Skeletal muscle tissue (tissue), 4 donors: ENCODE data around the gene OPN1LW. TPM values are rescaled to one million over a fixed set of nuclear protein-coding genes. Genes with fewer than 3 reads are reported as not detected.
"Not testable (repeated sequence)": the region's sequence is repeated elsewhere in the genome, so short reads cannot be mapped to it uniquely, and the experiment has no call there.

Experiments used
- H3K27ac ChIP-seq: one replicate; pipeline ENCODE4 v1.7.0; 2013; ENCODE audit warnings: mild to moderate bottlenecking, low read depth, low read length, inconsistent platforms
- H3K27me3 ChIP-seq, 3 donors: one replicate each; pipeline ENCODE4 v1.7.0; 2013; ENCODE audit warnings: low read length in 3 of 3; ENCODE audit not compliant: control insufficient read depth in 3 of 3, insufficient read depth in 3 of 3
- H3K36me3 ChIP-seq, 3 donors: one replicate each; pipeline ENCODE4 v1.7.0; 2013; ENCODE audit warnings: low read length in 3 of 3; ENCODE audit not compliant: control insufficient read depth in 3 of 3, insufficient read depth in 3 of 3
- H3K4me1 ChIP-seq, 3 donors: one replicate each; pipeline ENCODE4 v1.7.0; 2013; ENCODE audit warnings: low read length in 3 of 3, mild to moderate bottlenecking in 3 of 3; ENCODE audit not compliant: control insufficient read depth in 3 of 3, insufficient read depth in 3 of 3
- H3K4me3 ChIP-seq, 3 donors: one replicate each; pipeline ENCODE4 v1.7.0; 2013; ENCODE audit warnings: low read length in 3 of 3
- H3K9ac ChIP-seq, 3 donors: one replicate each; pipeline ENCODE4 v1.7.0; 2013; ENCODE audit warnings: low read length in 3 of 3, mild to moderate bottlenecking in 3 of 3, moderate library complexity in 2 of 3, low read depth in 1 of 3
- H3K9me3 ChIP-seq, 3 donors: one replicate each; pipeline ENCODE4 v1.7.0; 2013; ENCODE audit warnings: low read length in 3 of 3; ENCODE audit not compliant: control insufficient read depth in 3 of 3
- total RNA-seq: library from RNA; depleted of rRNA; stranded (reverse); fragments of >200 nt; gene quantifications from one replicate; pipeline ENCODE4 v1.2.3, GENCODE V29; 2014
- donor health status: Osteomylitis.

Gene OPN1LW
- total RNA-seq: not detected

DNA sequence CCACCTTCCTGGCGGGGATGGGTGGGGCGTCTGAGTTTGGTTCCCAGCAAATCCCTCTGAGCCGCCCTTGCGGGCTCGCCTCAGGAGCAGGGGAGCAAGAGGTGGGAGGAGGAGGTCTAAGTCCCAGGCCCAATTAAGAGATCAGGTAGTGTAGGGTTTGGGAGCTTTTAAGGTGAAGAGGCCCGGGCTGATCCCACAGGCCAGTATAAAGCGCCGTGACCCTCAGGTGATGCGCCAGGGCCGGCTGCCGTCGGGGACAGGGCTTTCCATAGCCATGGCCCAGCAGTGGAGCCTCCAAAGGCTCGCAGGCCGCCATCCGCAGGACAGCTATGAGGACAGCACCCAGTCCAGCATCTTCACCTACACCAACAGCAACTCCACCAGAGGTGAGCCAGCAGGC, at the start of gene OPN1LW:
Gene OPN1LW, plus strand, starts transcription at position 234 of the 400 bp plus-strand sequence. Its CDS starts 41 bp downstream, at position 275.
- H3K4me1 ChIP-seq, H3K4me3 ChIP-seq, H3K36me3 ChIP-seq, H3K27me3 ChIP-seq, H3K9me3 ChIP-seq, H3K27ac ChIP-seq, H3K9ac ChIP-seq: not testable (repeated sequence)

DNA sequence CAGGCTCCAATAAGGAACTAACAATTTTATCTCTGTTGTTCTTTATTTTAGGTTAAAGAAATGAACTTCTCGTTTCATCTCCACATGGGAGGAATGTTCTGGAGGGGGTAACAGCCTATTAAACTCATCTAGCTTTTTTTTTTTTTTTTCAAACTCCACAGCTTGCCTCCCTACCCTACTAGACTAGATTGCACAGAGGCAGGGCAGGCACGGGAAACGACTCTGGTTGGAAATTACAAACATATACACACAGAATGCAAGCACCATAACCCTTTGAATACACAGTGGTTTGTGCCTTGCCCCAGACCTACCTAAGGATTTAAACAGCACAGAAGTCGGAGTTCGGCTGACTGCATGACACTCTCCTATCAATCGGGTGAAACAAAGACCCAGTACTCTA, 49.2 kb upstream of the OPN1LW start:
- Histone ChIP-seq H3K36me3 (peaks cover 0 to 3% (median 3%) of the 10 kb centered on the region in 3 donors), H3K4me1 (peaks cover 34 to 47% (median 35%) of the 10 kb centered on the region in 3 donors), H3K27me3 (no peaks in the 10 kb centered on the region), H3K4me3 (peak overlapping the region in 1 of 3 donors; percentile 41), H3K9ac (peak overlapping the region in 1 of 3 donors; percentile 59), H3K9me3 (no peaks in the 10 kb centered on the region), H3K27ac (no peak overlapping the region)

DNA sequence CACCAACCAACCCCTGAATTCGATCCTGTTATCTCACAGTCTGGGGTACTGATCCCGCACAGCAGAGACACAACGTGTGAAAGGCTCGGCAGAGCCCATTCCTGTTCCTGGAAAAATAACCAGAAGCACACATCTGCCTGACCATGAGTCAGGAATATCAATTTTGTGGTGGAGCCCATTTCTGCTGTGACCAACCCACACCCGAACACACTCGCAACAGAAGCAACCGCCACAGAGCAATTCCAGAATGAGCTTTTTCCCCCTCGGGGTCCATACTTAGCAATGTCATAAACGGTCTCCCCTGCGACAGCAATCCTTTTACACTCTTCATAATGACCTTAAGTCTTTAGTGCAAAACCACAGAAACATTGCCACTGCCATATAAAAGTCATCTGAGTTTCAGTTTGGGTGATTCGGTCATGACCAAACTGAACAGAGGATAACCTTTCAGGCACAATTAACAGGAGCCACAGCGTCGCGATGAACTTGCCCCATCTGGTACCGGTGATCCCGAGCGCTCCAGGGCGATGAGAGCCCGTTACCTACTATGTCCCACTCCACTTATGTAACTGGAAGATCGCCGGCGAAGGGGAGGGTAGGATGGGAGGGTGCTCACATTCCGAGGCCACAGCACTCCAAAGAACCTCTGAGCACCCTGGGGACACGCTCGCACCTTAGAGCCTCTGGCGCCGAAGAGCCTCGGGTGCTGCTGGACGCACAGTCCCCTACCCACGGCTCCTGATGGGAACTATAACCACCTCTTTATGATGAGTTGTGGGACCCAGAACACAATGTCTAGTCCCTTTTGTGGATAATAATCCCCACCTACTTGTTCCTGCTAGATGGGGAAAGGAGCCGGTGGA, 47.7 kb upstream of the OPN1LW start:
- Histone ChIP-seq H3K27me3 (no peaks in the 10 kb centered on the region), H3K9ac (peak overlapping the region; percentile 79 to 87 (median 86)), H3K36me3 (peaks cover 0 to 3% (median under 1%) of the 10 kb centered on the region in 3 donors), H3K27ac (peak overlapping the region; percentile 91), H3K9me3 (no peaks in the 10 kb centered on the region), H3K4me1 (peaks cover 28 to 42% (median 35%) of the 10 kb centered on the region in 3 donors), H3K4me3 (peak overlapping the region; percentile 85 to 87 (median 86))

DNA sequence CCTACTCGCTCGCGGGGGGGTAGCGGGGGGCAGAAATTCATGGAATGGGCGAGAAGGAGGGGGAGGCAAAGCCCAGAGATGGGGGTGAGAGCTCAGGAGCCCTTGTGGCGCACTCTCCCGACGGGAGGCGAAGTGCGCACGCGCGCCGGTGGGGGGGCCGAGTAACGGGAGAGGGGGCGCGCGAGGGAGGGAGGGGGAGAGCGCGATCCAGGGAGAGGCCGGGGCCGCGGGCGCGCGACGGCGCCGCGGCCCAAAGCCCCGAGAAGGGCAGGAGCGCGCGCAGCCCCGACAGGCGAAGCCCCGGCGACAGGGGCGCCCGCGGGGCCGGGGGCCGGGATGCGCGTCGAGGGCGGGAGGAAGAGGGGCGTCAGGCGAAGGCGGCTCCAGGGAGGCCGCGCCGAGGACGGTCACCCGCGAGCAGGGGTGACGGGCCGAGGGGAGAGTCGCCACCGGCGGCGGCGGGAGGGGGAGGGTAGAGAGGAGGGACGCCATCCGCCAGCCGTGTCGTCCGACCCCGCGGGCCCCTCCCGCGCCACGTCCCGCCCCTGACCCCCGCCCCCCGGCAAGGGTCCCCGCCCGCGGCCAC, 46.9 kb upstream of the OPN1LW start:
- H3K27ac ChIP-seq: peak overlapping the region; percentile 91

DNA sequence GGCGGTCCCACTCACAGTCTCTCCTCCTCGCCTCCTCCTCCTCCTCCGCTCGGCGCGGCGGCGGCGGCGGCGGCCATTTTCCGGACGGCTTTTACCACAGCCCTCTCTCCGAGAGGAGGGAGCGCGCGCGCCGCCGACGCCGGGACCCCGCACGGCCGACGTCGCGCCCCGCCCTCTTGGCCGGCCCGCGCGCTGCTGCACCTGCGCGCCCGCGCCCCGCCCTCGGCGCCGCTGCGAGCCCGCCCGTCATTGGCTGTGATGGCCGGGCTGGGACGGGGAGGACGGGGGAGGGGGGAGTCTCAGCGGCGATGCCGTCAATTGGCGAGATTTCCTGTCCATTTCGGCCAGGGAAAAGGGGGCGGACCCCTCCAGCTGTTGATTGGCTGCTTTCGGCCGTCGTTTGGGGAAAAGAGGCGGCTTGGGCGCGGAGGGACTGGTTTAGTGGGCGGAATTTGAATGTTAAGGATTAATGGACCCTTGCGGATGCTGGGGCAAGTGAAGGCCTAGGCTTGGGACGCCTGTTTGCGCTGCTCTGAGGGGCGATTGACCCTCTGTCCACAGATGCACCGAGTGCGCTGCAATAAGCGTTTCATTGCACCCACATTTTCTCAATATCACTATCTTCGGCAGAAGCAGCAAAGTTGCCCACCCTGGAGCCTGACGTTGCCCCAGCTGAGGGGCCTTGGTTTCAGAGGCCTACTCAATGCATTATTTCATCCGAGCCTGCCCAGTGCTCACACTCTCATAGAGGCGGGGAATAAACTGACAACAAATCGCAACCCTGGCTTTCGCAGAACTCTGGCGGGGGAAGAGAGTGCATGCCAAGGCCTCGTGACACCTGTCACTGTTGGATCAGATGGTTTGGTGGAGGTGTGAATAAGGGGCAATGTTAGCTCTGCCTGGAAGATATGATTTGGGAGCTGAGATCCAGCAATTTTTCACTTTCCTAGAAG, 46.2 kb upstream of the OPN1LW start, which contains the start of gene MECP2:
Gene MECP2, minus strand, starts transcription at position 129 of the 953 bp plus-strand sequence.
- Histone ChIP-seq H3K4me3 (peak within 1 kb of the TSS; percentile 85 to 87 (median 86)), H3K4me1 (peaks cover 25 to 31% (median 29%) of the 10 kb centered on the region in 3 donors), H3K27ac (peak within 1 kb of the TSS; percentile 91), H3K9ac (peak within 1 kb of the TSS; percentile 79 to 87 (median 86)), H3K36me3 (no peaks in the 10 kb centered on the region), H3K27me3 (no peaks in the 10 kb centered on the region), H3K9me3 (no peaks in the 10 kb centered on the region)

More for the DNA sequence above, 46.9 kb upstream of the OPN1LW start:
- no peaks in the 10 kb centered on the region for H3K36me3 ChIP-seq
- peaks cover 25 to 37% (median 31%) of the 10 kb centered on the region in 3 donors for H3K4me1 ChIP-seq
- H3K4me3 ChIP-seq: peak overlapping the region; percentile 85 to 87 (median 86)
- no peaks in the 10 kb centered on the region for H3K27me3 ChIP-seq
- H3K9me3 ChIP-seq: no peaks in the 10 kb centered on the region
- peak overlapping the region; percentile 79 to 87 (median 86) for H3K9ac ChIP-seq

DNA sequence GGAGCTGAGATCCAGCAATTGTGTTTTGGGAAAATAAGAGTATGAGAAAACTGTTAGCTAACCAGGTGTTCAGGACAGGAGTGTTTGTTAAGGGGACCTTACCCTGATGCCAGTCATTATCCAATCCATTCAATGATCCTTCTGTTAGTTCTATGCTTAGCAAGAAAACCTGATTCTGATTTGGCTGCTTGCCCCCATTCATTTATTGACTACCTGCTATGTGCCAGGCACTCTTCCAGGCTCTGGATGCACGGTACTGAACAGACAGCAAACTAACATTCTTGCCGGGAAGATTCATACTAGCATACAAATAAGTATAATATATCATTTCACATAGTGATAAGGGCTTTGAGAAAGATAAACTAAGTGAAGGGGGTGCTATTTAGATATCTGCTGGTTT, 45.5 kb upstream of the OPN1LW start:
- H3K27ac ChIP-seq: peak overlapping the region; percentile 79
- H3K36me3 ChIP-seq: no peaks in the 10 kb centered on the region
- H3K9ac ChIP-seq: peak overlapping the region in 2 of 3 donors; percentile 79 to 84
- H3K9me3 ChIP-seq: no peaks in the 10 kb centered on the region
- no peaks in the 10 kb centered on the region for H3K27me3 ChIP-seq
- peaks cover 25 to 31% (median 29%) of the 10 kb centered on the region in 3 donors for H3K4me1 ChIP-seq
- H3K4me3 ChIP-seq: peak overlapping the region in 1 of 3 donors; percentile 69

DNA sequence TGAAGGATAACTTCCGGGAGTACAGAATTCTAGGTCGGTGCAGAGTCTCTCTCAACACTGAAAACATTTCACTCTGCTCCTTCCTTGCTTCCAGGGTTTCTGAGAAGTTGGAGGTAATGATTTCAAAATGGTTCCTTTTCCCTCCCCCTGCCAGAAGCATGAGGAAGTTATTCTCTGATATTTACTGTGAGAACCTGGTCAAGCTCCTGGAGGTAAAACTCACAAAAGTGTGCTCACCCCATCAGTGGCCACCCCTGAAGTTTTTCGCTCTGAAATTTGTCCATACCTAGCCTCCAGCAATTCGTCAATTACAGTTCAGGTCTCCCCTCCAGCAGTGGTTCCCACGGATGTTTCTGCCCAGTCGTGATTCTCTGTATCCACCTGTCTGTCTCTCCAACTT, 30.3 kb upstream of the OPN1LW start:
- no peaks in the 10 kb centered on the region for H3K36me3 ChIP-seq
- H3K9ac ChIP-seq: no peak overlapping the region
- H3K4me1 ChIP-seq: no peaks in the 10 kb centered on the region
- H3K4me3 ChIP-seq: no peak overlapping the region
- H3K27me3 ChIP-seq: no peaks in the 10 kb centered on the region
- no peaks in the 10 kb centered on the region for H3K9me3 ChIP-seq
- no peak overlapping the region for H3K27ac ChIP-seq

DNA sequence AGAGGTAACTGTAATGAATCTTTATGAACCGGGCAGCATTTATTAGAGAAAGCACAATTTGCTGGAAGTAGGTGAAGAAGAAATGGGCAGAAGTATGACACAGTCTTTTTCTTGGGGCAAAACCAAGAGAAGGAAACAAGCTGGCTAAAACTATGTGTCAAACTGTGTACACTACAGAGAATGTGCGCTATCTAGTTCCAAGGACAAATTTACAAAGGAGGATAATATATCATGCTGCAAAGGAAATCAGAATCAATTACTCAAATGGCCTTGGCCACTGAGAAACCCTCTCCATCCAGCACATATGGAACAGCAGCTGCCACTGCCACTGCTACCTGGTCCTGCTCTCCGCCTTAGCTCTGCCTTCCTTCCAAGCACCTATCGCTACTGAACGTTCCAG, 29.4 kb upstream of the OPN1LW start:
- Histone ChIP-seq H3K27ac (no peak overlapping the region), H3K9ac (no peak overlapping the region), H3K36me3 (no peaks in the 10 kb centered on the region), H3K9me3 (no peaks in the 10 kb centered on the region), H3K4me1 (no peaks in the 10 kb centered on the region), H3K4me3 (no peak overlapping the region), H3K27me3 (no peaks in the 10 kb centered on the region)

DNA sequence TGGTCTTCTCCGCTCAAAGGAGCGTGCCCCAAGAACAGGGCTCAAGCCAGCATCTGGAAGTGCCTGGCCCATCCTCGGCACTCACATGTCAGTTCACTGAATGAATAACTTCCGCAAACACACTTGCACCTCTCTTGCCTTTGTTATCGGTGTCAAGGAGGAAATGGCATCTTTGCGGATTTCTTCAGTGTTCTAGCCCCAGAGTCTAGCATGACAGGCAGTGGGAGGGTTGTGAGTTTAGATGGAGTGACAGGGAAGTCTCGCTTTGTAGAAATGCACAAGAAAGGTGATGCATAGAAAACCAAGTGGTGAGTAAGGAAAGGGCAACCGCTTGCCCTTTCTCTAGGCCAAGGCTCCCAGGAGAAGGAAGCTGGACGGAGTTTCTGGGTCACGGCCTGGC, 29.0 kb upstream of the OPN1LW start:
- Histone ChIP-seq H3K4me1 (no peaks in the 10 kb centered on the region), H3K36me3 (no peaks in the 10 kb centered on the region), H3K9me3 (no peaks in the 10 kb centered on the region), H3K4me3 (no peak overlapping the region), H3K27me3 (no peaks in the 10 kb centered on the region), H3K9ac (no peak overlapping the region), H3K27ac (no peak overlapping the region)
